NCI-H524 treated with DMSO at 0.1 percent for 48 hours (cell line): ENCODE data around the gene CALR.
"Not testable (repeated sequence)": the region's sequence is repeated elsewhere in the genome, so short reads cannot be mapped to it uniquely, and the experiment has no call there.

Experiments
- DNase-seq: peaks from one replicate; lab custom pipeline; 2025; lab: John Stamatoyannopoulos, UW

Gene CALR

DNA sequence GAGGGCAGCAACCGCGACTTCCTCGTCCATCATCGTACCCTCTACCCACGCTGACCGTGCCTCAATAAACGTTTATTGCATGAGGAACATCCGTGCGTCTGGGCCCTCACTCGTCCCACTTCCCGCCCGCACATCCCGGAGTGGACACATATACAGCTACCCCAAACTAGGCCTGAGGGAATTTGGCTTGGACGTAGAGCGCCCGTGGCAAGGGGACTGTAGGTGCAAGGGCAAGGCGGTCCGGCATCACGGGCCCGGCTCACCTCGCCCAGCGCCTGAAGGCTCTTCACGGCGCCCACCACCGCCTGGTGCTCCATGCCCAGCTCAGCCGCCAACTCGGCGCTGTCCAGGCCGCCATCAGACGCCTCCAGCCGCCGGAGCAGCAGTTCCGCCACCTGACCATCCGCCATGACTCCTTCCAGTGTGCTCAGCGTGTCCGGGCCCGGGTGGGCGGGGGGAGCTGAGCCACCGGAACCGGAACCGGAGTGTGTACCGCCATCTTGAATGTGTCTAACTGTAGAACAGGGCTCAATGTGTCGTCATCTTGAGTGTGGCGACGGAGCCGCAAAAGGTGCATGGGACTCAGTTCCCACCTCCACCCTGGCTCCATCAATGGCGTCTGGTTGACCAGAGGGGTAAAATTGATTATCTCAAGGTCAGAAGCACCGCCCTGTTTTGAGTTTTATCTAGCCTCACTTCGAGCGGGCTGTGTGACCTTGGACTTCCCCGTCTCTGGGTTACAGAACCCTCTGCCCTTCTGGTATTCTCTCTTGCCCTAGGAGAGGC lies 4.9 kb upstream of the CALR start, which contains the start of gene FARSA:
Gene FARSA (minus strand): TSS at position 425 of the 786 bp plus-strand sequence. CDS start 15 bp downstream, at position 410.
- DNase-seq, result peak; percentile 54

GRCh38 chr19:12935071-12935470 lies 3.3 kb upstream of the CALR start:
- no peak for DNase-seq

DNA sequence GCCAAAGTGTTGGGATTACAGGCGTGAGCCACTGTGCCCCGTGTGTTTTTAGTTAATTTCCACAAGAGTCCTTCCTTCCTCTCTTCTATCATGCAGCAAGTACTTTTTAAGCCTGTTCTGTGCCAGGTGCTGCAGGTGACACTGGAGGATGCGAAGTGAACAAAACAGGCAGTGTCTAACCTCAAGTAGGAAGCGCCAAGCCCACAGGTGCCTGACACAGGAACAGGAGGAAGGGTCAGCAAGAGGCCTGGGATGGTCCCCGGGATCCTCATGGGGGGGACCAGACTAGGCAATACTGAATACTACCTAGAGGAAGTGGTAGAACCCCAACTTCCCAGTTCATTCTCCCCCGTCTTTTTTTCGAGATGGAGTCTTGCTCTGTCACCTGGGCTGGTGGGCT lies 1.8 kb upstream of the CALR start:
- DNase-seq, result no peak

DNA sequence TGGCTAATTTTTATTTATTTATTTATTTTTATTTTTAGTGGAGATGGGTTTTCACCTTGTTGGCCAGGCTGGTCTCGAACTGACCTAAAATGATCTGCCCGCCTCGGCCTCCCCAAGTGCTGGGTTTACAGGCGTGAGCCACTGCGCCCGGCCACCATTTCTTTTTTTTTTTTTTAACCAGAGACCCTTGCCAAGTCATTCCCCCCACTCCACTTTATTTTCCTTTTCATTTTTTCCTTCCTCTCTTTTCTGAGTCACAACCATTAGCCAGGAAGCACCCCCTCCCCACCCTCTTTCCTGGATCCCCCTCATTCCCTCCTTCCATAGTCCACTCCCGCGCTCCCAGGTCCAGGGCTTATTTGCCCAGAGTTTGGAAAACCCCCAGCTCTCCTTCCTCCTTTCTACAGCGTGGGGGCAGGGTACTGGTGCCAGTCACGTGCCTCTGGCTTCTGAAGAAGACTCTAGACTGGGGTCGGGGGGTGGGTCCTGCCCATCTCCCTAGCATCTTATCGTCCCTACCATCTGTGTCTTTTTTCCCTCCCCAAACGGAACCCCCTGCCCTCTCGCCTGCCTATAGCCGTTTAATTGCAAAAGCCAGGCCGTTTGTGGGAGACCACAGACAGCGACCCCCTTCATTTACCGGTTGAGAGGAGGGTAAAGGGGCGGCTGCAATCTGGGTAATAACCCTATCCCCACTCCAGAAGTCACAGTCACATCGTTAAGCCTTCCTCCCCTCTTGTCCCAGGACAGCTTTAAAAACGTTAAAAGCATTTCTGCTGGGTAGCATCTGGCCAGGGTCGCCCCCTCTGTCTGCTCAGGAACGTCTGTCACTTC lies 1.1 kb upstream of the CALR start:
- DNase-seq, result peak; percentile 93

DNA sequence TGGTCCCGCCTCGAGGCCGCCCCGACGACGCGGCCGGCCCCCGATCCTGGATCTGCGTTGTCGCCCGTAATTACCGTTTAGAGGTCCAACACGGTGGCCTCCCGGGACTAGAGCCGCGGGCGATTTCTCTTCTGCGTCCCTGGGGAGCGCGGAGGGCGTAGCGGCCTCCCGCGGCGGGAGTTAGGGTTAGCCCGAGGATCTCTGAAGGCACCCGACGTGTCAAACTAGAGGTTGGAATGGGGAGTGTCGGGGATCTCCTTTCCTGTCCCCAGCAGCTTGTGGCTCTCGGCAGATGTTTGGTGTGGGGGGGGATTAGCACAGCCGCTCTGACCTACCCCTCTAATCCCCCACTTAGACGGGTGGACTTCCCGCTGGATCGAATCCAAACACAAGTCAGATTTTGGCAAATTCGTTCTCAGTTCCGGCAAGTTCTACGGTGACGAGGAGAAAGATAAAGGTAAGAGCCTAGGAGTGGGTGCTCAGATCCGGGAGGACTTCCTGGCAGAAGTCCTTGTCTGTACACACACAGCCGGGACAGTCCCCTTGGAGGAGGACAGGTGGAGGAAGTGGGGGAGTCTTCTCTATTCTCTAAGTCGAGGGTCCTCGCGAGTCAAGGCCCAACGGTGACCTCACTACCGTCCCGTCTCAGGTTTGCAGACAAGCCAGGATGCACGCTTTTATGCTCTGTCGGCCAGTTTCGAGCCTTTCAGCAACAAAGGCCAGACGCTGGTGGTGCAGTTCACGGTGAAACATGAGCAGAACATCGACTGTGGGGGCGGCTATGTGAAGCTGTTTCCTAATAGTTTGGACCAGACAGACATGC lies 581 bp downstream of the CALR start:
- peak; percentile 58 for DNase-seq

DNA sequence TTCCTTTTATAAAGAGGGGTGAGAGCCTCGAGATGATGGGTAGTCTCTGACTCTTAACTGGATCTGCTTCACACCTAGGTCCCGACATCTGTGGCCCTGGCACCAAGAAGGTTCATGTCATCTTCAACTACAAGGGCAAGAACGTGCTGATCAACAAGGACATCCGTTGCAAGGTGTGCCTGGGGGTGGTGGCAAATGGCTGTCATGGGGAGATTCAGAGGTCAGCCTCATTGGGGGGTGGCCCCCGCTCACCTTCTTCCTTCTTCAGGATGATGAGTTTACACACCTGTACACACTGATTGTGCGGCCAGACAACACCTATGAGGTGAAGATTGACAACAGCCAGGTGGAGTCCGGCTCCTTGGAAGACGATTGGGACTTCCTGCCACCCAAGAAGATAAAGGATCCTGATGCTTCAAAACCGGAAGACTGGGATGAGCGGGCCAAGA lies 1.6 kb downstream of the CALR start:
- no peak for DNase-seq

DNA sequence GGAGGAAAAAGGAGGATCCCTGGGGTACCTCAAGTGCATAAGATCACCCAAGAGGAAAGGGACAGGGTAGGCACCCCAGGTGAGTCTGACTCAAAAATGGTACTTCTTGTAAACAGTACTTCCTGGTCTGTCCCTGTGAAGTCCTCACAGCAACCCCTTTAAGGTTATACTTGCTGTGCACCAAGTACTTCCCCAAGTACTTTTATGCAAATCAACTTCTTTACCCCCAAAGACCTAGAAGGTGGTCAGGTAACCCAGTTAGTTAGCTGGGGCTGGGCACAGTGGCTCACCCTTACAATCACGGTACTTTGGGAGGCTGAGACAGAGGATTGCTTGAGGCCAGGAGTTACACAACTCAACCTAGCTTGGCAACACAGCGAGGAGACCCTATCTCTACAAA lies 2.5 kb downstream of the CALR start:
- DNase-seq, result no peak

DNA sequence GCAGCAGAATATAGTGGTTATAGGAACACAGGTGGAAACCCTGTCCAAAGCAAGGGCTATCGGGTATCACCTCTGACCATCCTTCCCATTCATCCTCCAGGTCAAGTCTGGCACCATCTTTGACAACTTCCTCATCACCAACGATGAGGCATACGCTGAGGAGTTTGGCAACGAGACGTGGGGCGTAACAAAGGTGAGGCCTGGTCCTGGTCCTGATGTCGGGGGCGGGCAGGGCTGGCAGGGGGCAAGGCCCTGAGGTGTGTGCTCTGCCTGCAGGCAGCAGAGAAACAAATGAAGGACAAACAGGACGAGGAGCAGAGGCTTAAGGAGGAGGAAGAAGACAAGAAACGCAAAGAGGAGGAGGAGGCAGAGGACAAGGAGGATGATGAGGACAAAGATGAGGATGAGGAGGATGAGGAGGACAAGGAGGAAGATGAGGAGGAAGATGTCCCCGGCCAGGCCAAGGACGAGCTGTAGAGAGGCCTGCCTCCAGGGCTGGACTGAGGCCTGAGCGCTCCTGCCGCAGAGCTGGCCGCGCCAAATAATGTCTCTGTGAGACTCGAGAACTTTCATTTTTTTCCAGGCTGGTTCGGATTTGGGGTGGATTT lies 5.1 kb downstream of the CALR start:
- no peak for DNase-seq

DNA sequence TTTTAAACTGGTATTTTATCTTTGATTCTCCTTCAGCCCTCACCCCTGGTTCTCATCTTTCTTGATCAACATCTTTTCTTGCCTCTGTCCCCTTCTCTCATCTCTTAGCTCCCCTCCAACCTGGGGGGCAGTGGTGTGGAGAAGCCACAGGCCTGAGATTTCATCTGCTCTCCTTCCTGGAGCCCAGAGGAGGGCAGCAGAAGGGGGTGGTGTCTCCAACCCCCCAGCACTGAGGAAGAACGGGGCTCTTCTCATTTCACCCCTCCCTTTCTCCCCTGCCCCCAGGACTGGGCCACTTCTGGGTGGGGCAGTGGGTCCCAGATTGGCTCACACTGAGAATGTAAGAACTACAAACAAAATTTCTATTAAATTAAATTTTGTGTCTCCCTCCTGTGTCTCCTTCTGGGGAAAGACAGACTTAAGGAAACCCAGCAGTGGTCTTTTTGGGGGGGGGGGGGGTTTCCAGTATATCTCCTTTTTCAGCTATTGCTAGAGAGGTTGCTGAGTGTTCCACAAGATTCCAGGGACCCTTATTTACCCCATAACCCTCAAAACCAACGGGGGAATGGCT lies 5.8 kb downstream of the CALR start:
- no peak for DNase-seq

DNA sequence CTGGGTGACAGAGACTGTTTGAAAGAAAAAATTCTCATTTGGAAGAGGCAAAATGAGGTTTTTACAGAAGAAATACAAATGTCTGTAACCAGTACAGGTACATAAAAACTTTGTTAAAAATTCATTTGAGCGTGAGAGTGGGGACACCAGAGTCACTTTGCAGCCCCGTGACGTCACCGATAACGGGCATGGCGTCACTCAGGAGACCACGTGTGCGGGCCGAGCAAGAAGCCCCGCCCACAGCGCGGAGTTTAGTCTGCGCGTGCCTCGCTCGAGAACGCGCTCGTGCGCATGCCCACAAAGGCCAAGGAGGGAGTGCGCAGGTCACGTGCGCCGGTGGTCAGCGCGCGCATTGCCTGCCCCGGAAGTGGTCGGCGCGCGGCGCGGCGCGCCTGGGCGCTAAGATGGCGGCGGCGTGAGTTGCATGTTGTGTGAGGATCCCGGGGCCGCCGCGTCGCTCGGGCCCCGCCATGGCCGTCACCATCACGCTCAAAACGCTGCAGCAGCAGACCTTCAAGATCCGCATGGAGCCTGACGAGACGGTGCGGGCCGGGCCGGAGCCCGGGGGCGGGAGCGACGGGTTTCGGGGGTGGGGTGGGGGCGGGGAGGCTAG lies 7.2 kb downstream of the CALR start, which contains the start of gene RAD23A:
Gene RAD23A (plus strand): TSS at position 384 of the 613 bp plus-strand sequence. CDS start 87 bp downstream, at position 471.
- DNase-seq, result peak; percentile 89

GRCh38 chr19:12946092-12946721 lies 7.8 kb downstream of the CALR start:
- DNase-seq, result no peak

DNA sequence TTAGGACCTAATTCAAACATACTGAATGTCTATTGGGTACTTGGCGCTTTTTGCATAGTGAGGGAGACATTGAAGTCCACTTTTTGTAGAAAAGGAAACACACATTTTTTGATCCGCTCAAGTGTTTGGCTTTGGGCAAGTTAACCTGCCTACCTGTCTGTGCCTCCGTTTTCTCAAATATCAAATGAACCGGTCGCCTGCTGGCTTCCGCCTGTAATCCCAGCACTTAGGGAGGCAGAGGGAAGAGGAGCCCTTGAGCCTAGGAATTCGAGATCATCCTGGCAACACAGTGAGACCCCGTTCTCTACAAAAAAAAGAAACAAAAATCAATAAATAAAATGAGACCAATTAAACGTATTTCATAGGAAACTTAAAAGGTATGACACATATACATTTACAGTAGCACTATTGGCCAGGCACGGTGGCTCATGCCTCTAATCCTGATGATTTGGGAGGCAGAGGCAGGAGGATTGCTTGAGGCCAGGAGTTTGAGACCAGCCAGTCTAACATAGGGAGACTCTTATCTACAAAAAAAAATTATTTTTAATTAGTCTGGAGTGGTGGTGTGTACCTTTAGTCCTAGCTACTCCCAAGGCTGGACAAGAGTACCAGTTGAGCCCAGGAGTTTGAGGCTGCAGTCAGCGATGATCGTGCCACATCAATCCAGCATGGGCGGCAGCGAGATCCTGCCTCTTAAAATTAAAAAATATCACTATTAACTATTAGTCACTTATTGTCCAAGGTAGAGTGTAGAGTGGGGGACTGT lies 8.5 kb downstream of the CALR start:
- DNase-seq, result no peak

DNA sequence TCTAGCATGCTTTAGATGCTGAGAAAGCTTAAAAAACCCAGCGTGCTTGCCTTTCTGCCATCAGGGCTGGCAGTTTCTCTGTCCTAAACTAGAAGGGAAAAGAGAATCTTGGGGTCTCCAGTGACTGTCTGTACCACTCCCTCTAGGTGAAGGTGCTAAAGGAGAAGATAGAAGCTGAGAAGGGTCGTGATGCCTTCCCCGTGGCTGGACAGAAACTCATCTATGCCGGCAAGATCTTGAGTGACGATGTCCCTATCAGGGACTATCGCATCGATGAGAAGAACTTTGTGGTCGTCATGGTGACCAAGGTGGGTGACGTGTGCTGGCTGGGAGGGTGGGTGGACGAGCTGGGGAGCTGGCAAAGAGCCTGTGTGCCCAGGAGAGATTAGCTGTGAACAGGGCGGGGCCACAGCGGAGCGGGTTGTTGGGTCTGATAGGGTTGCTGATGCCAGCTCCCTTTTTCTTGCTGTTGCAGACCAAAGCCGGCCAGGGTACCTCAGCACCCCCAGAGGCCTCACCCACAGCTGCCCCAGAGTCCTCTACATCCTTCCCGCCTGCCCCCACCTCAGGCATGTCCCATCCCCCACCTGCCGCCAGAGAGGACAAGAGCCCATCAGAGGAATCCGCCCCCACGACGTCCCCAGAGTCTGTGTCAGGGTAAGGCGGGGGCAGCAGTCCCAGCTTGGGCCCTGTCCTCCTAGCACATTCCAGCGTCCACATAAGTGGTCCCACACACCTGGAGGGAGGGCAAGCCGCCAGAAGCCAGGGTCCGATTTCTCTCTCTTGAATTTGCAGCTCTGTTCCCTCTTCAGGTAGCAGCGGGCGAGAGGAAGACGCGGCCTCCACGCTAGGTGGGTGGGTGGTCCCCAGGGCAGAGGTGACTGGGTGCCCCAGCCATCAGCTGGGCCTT lies 9.5 kb downstream of the CALR start:
- no peak for DNase-seq

DNA sequence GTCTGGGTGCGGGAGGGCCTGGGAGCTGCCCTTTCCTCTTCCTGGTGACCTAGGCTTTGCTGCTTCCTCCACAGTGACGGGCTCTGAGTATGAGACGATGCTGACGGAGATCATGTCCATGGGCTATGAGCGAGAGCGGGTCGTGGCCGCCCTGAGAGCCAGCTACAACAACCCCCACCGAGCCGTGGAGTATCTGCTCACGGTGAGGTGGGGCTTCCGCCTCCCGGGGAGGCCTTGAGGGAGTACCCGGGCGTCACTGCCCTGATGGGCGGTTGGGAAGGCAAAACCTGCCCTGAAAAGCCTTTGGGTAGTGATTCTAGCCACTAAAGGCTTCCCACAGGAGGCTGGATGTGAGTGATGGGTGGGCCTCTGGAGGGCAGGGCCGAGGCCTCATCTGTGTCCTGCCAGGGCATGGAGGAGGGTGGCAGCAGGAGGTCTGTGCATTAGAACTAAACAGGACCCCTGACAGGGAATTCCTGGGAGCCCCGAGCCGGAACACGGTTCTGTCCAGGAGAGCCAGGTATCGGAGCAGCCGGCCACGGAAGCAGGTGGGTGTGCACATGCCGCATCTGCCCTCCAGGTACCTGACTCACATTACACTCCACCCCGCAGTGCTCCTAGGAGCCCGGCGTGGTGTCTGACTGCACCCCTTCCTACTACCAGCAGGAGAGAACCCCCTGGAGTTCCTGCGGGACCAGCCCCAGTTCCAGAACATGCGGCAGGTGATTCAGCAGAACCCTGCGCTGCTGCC lies 10.4 kb downstream of the CALR start:
- DNase-seq, result no peak

- no peak for DNase-seq
These were observed 11.2 kb downstream of the CALR start for GRCh38 chr19:12949363-12950283.

DNA sequence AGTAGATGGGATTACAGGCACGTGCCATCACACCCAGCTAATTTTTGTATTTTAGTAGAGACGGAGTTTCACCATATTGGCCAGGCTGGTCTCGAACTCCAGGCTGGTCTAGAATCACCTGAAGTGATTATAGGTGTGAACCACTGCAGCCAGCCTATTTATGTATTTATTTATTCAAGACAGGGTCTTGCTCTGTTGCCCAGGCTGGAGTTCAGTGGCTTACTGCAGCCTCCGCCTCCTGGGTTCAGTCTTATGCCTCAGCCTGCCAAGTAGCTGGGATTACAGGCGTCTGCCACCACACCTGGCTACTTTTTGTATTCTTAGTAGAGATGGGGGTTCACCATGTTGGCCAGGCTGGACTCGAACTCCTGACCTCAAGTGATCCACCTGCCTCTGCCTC lies 13.6 kb downstream of the CALR start:
- not testable (repeated sequence) for DNase-seq
